ENCODE data around the gene ADGRF1.

GRCh38 chr6:47064274-47064673 is 22.1 kb upstream of the ADGRF1 start:
- TF ChIP-seq CTCF (conservative IDR thresholded peaks at IDR 0.05; ENCODE audit: low read depth, low read length) (no peak), EZH2phosphoT487 (IDR thresholded peaks at IDR 0.05; ENCODE audit: borderline replicate concordance, low read length) (no peak), EZH2 (IDR thresholded peaks at IDR 0.05; ENCODE audit: low read length, unreplicated experiment) (no peak)

Data from PC-3 (cell line).